Liver (tissue), 3 donors: ENCODE measurements around the gene ALG1.

Source experiments
- ATF3 ChIP-seq: IDR thresholded peaks from 2 replicates; pipeline ENCODE4 v1.6.1; 2016; ENCODE audit warnings: antibody characterized with exemption
- CTCF ChIP-seq: fragments of 150-350 bp; IDR thresholded peaks from 2 replicates; pipeline ENCODE4 v1.5.1; 2017; ENCODE audit warnings: improper control_type of control experiment, low read depth, low read length; ENCODE audit not compliant: missing input control
- GABPA ChIP-seq, 2 donors: IDR thresholded peaks in 1 of 2; conservative IDR thresholded peaks in 1 of 2; 2 replicates each; pipeline ENCODE4 v1.6.1; 2016; ENCODE audit warnings: antibody characterized with exemption in 2 of 2, mild to moderate bottlenecking in 1 of 2, moderate library complexity in 1 of 2
- JUND ChIP-seq, 2 donors: IDR thresholded peaks; 2 replicates each; pipeline ENCODE4 v1.6.1; 2016; ENCODE audit warnings: antibody characterized with exemption in 2 of 2
- REST ChIP-seq: IDR thresholded peaks from 2 replicates; pipeline ENCODE4 v1.6.1; 2016; ENCODE audit warnings: antibody characterized with exemption, mild to moderate bottlenecking
- SP1 ChIP-seq: IDR thresholded peaks from 2 replicates; pipeline ENCODE4 v1.6.1; 2018; ENCODE audit warnings: antibody characterized with exemption, mild to moderate bottlenecking
- YY1 ChIP-seq: IDR thresholded peaks from 2 replicates; pipeline ENCODE4 v1.6.1; 2016; ENCODE audit warnings: antibody characterized with exemption, mild to moderate bottlenecking
- donor health status: healthy.
- donor health status: healthy.

GRCh38 chr16:5041600-5042133 is 30.0 kb upstream of the ALG1 start:
- TF ChIP-seq CTCF, result no peak
- no peak for TF ChIP-seq REST
- TF ChIP-seq YY1, result no peak
- no peak for TF ChIP-seq GABPA (IDR thresholded peaks at IDR 0.05 in 1 of 2, conservative IDR thresholded peaks at IDR 0.05 in 1 of 2)
- TF ChIP-seq ATF3, result no peak
- TF ChIP-seq JUND (IDR thresholded peaks at IDR 0.05), result no peak
- TF ChIP-seq SP1, result no peak
